ENCODE measurements around the gene FAM131C. TPM values are rescaled to one million over a fixed set of nuclear protein-coding genes. Genes with fewer than 3 reads are reported as not detected.

The FAM131C gene
- total RNA-seq, 6 donors from 2014 or later: 0.13 TPM; not detected in 5

DNA sequence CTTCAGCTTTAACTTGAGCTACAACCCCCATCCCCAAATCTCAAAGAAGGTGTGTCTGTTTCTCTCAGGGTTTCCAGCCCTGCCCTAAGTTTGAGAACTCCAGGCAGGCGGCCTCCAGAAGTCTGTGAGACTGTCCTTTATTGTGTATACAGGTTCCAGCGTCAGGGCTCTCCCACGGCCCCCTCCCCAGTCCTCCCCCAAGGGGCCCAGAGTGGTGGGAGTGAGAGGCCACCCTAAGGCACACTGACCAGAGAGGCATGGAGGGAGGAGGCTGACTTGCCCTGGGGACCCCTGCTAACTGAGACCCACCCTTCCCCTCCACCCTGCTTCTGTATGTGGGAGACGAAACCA is 59.6 kb downstream of the FAM131C start:
- Histone ChIP-seq H3K27me3 (no peaks in the 10 kb centered on the region), H3K27ac (peak overlapping the region in 3 of 4 donors; percentile 67 to 78 (median 77)), H3K4me1 (peaks cover 17 to 30% (median 19%) of the 10 kb centered on the region in 4 donors), H3K9me3 (no peaks in the 10 kb centered on the region), H3K36me3 (no peaks in the 10 kb centered on the region), H3K4me3 (no peak overlapping the region)
- TF ChIP-seq, protein P1, sequence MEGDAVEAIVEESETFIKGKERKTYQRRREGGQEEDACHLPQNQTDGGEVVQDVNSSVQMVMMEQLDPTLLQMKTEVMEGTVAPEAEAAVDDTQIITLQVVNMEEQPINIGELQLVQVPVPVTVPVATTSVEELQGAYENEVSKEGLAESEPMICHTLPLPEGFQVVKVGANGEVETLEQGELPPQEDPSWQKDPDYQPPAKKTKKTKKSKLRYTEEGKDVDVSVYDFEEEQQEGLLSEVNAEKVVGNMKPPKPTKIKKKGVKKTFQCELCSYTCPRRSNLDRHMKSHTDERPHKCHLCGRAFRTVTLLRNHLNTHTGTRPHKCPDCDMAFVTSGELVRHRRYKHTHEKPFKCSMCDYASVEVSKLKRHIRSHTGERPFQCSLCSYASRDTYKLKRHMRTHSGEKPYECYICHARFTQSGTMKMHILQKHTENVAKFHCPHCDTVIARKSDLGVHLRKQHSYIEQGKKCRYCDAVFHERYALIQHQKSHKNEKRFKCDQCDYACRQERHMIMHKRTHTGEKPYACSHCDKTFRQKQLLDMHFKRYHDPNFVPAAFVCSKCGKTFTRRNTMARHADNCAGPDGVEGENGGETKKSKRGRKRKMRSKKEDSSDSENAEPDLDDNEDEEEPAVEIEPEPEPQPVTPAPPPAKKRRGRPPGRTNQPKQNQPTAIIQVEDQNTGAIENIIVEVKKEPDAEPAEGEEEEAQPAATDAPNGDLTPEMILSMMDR (IDR thresholded peaks at IDR 0.05): no peak
- no peak for TF ChIP-seq POLR2A (IDR thresholded peaks at IDR 0.05)
- TF ChIP-seq EP300 (IDR thresholded peaks at IDR 0.05): no peak
- no peak for TF ChIP-seq POLR2AphosphoS5 (IDR thresholded peaks at IDR 0.05)
- WGBS, 2 donors: 47 to 52% methylated on average over 3 to 4 of the region's 4 CpGs
- ATAC-seq (ENCODE audit: low FRiP score in 2 of 2) (no peak), DNase-seq (no peak)

DNA sequence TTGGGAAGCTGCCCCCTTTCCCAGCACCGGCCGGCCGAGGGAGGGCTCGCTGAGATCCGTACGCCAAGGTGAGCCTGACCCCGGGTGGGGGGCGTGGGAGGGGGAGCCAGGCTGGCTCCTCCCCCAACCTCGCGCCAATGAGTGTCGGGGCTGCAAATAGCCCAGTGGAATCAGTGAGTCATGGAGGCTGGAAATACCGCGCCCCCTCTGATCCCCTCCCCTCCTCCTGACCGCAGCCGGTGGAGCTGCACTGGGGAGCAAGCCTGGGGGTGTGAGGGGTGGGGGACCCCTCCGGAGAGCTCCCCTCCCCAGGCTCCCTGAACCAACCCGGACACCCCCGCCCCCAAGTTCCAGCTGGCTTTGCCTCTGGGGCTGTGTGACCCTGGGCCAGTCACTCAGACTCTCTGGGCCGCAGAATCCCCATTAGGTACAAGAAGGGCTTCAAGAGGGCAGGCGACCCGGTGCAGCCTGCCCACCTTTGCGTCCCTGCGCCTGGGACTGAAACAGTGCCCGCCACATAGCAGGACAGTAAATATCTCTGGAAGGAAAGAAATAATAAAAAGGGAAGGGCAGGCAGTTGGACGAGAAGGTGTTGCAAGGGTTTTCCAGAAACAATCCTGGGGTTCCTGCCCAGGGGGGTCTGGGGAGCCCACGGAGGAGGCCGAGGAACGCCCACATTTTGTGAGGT is 60.1 kb downstream of the FAM131C start:
- DNase-seq (peak in 1 of 2 donors; percentile 42), ATAC-seq (ENCODE audit: low FRiP score in 2 of 2) (peak; percentile 35 to 57)
- H3K4me1 ChIP-seq: peaks cover 15 to 25% (median 18%) of the 10 kb centered on the region in 4 donors
- H3K9me3 ChIP-seq: no peaks in the 10 kb centered on the region
- no peaks in the 10 kb centered on the region for H3K36me3 ChIP-seq
- no peaks in the 10 kb centered on the region for H3K27me3 ChIP-seq
- TF ChIP-seq POLR2A (IDR thresholded peaks at IDR 0.05): no peak
- TF ChIP-seq EP300 (IDR thresholded peaks at IDR 0.05): peak in 1 of 4 donors; percentile 44
- H3K27ac ChIP-seq: peak overlapping the region; percentile 25 to 78 (median 72)
- H3K4me3 ChIP-seq: peak overlapping the region in 3 of 4 donors; percentile 30 to 51 (median 50)
- 24 to 31% methylated on average over 10 to 24 of the region's 28 CpGs for WGBS, 2 donors

DNA sequence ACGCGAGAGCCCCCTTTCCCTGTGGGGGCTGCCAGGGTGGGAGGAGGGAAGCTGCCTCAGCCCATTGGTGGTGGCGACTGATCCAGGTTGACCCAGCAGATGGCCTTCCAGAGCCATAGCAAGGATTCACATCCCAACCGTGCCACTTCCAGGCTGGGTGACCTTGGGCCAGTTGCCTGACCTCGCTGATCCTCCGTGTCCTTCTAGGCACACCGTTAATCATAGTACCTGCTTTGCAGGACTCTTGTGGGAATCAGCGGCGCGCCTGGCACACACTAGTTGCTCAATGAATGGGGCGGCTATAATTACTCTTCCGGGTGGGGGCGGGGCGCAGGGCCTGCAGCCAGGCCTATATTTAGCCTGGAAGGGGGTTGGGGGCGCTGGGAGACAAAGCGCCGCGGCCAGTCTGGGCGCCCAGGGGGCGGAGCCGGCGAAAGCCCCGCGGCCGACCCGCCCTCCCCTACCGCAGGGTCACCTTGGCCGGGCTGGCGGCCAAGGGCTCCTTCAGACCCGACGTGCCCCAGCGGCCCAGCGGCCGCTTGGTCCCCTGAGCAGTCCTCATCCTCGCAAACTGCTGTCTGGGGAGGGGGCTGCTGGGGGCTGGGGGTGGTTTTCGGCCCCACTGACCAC is 60.7 kb downstream of the FAM131C start:
- Histone ChIP-seq H3K36me3 (no peaks in the 10 kb centered on the region), H3K4me1 (peaks cover 15 to 19% (median 17%) of the 10 kb centered on the region in 4 donors), H3K4me3 (peak overlapping the region; percentile 10 to 51 (median 40)), H3K9me3 (no peaks in the 10 kb centered on the region), H3K27me3 (no peaks in the 10 kb centered on the region), H3K27ac (peak overlapping the region; percentile 25 to 78 (median 72))
- peak; percentile 35 to 48 for ATAC-seq (ENCODE audit: low FRiP score in 2 of 2)
- DNase-seq: peak; percentile 70 to 90
- TF ChIP-seq EP300 (IDR thresholded peaks at IDR 0.05): no peak
- 6 to 31% methylated on average over 6 to 19 of the region's 36 CpGs for WGBS, 2 donors

DNA sequence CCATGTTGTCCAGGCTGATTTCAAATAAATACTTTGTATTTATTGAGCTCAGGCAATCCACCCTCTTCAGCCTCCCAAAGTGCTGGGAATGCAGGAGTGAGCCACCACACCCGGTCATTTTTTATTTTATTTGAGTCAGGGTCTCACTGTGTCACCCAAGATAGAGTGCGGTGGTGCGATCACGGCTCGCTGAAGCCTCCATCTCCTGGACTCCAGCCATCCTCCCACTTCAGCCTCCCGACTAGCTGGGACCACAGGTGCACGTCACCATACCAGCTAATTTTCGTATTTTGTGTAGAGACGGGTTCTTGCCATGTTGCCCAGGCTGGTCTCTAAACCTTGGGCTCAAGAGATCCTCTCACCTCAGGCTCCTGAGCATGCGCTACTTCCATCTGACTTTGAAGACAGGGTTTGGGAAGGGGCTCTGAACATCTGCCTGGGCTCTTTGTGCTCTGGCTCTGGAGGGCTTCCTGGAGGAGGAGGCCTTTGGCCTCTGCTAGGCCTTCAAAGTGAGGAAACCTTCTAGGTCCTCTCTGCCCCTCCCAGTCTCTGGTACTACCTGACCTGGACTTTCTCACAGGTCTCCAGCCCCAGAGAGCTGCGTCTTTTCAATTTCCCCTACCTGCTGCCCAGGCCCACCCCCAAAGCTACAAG is 61.4 kb downstream of the FAM131C start:
- Histone ChIP-seq H3K4me1 (peaks cover 15 to 19% (median 16%) of the 10 kb centered on the region in 4 donors), H3K27ac (peak overlapping the region in 2 of 4 donors; percentile 77 to 78), H3K9me3 (no peaks in the 10 kb centered on the region), H3K36me3 (no peaks in the 10 kb centered on the region), H3K4me3 (no peak overlapping the region), H3K27me3 (no peaks in the 10 kb centered on the region)
- 92 to 93% methylated on average over 11 of the region's 11 CpGs for WGBS, 2 donors
- ATAC-seq (ENCODE audit: low FRiP score in 2 of 2) (no peak), DNase-seq (no peak)
- no peak for TF ChIP-seq POLR2A (IDR thresholded peaks at IDR 0.05)
- TF ChIP-seq, protein P1 (IDR thresholded peaks at IDR 0.05): no peak
- no peak for TF ChIP-seq EP300 (IDR thresholded peaks at IDR 0.05)
- TF ChIP-seq POLR2AphosphoS5 (IDR thresholded peaks at IDR 0.05): no peak

DNA sequence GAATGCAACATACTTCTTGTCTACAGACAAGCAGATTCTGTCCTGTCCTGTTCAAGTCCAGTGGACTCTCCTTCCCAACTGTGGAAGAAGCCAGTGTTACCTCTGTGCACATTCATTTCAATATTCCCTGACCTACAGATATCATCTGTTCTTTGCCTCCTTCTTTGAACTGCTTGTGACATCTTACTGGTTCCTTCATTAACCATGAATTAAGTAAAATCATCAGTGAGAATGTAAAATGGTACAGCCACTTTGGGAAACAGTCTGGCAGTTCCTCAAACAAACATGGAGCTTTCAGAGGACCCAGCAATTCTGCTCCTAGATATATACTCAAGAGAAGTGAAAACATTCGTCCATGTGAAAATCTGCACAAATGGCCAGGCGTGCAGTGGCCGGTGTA is 62.6 kb downstream of the FAM131C start:
- 87 to 95% methylated on average over 3 of the region's 3 CpGs for WGBS, 2 donors
- H3K9me3 ChIP-seq: no peaks in the 10 kb centered on the region
- no peak for DNase-seq
- H3K27ac ChIP-seq: no peak overlapping the region
- peaks cover 15 to 19% (median 16%) of the 10 kb centered on the region in 4 donors for H3K4me1 ChIP-seq
- no peak overlapping the region for H3K4me3 ChIP-seq
- no peak for TF ChIP-seq POLR2A (IDR thresholded peaks at IDR 0.05)
- TF ChIP-seq EP300 (IDR thresholded peaks at IDR 0.05): no peak
- TF ChIP-seq POLR2AphosphoS5 (IDR thresholded peaks at IDR 0.05): no peak
- TF ChIP-seq, protein P1 (IDR thresholded peaks at IDR 0.05): no peak
- H3K36me3 ChIP-seq: no peaks in the 10 kb centered on the region
- H3K27me3 ChIP-seq: no peaks in the 10 kb centered on the region
- no peak for ATAC-seq (ENCODE audit: low FRiP score in 2 of 2)

Measured in upper lobe of left lung (tissue), 6 donors.